Uterus (tissue), 4 donors: ENCODE measurements around the gene LIPA. TPM values are rescaled to one million over a fixed set of nuclear protein-coding genes. Genes with fewer than 3 reads are reported as not detected.
A peak's percentile ranks its signal among the peaks of the same experiment; 100 is the strongest.
"Not testable (repeated sequence)": the region's sequence is repeated elsewhere in the genome, so short reads cannot be mapped to it uniquely, and the experiment has no call there.

Source experiments
- DNase-seq, 2 donors: peaks; one replicate each; pipeline ENCODE4 v3.0.0-alpha.2; 2019 to 2020
- H3K27ac ChIP-seq, 2 donors: fragments of 200-600 bp; sonication (generic); 1 replicate in 1 of 2; 2 replicates in 1 of 2; pipeline ENCODE4 v1.5.1; 2016 to 2018
- H3K27me3 ChIP-seq, 2 donors: fragments of 200-600 bp; sonication (generic); one replicate each; pipeline ENCODE4 v1.5.1; 2018 to 2019; ENCODE audit warnings: control low read depth in 1 of 2
- H3K36me3 ChIP-seq, 2 donors: fragments of 200-600 bp; sonication (generic); one replicate each; pipeline ENCODE4 v1.5.1; 2019; ENCODE audit warnings: control low read depth in 1 of 2
- H3K4me1 ChIP-seq, 2 donors: fragments of 200-600 bp; sonication (generic); one replicate each; pipeline ENCODE4 v1.5.1; 2018 to 2019; ENCODE audit warnings: control low read depth in 1 of 2
- H3K4me3 ChIP-seq, 2 donors: fragments of 200-600 bp; sonication (generic); 1 replicate in 1 of 2; 2 replicates in 1 of 2; pipeline ENCODE4 v1.5.1; 2018 to 2019; ENCODE audit warnings: mild to moderate bottlenecking in 1 of 2
- H3K9me3 ChIP-seq, 2 donors: fragments of 200-600 bp; sonication (generic); one replicate each; pipeline ENCODE4 v1.5.1; 2019; ENCODE audit warnings: control low read depth in 1 of 2
- CTCF ChIP-seq, 4 experiments: fragments of 200-600 bp in 2 of 4; fragments of 450-650 bp in 2 of 4; sonication (generic) in 2 of 4; IDR thresholded peaks; one replicate each; pipeline ENCODE4 v1.5.1; 2016 to 2019; ENCODE audit warnings: antibody characterized with exemption in 4 of 4, mild to moderate bottlenecking in 2 of 4, moderate library complexity in 1 of 4
- POLR2A ChIP-seq, 2 donors: fragments of 450-650 bp; IDR thresholded peaks; one replicate each; pipeline ENCODE4 v1.6.1; 2016; ENCODE audit warnings: antibody characterized with exemption in 2 of 2, mild to moderate bottlenecking in 1 of 2, moderate library complexity in 1 of 2
- intact Hi-C: fragments of 100-400 bp; cut with DNase I; formaldehyde crosslinking; loops from one replicate; pipeline ENCODE4 v1.15.1; 2023; ENCODE audit warnings: low total_unique reads
- total RNA-seq, 4 donors: library from RNA; depleted of rRNA in 3 of 4; stranded (reverse); fragments of >200 nt in 3 of 4; gene quantifications; one replicate each; pipeline versions ENCODE4 v1.1.0 to v1.2.4, GENCODE V29; 2014 to 2023
- donor health status: DM: yes; HTN: yes; CAD: no.

LIPA gene
- total RNA-seq, 4 donors from 2014 or later, result 40.0 to 63.1 (median 46.9) TPM

GRCh38 chr10:89256340-89256739 lies 4.8 kb upstream of the LIPA start:
- TF ChIP-seq POLR2A (IDR thresholded peaks at IDR 0.05) (no peak), CTCF (IDR thresholded peaks at IDR 0.05) (no peak)
- Histone ChIP-seq H3K4me3 (no peak overlapping the region), H3K27ac (no peak overlapping the region), H3K4me1 (no peaks in the 10 kb centered on the region), H3K9me3 (no peaks in the 10 kb centered on the region), H3K27me3 (no peaks in the 10 kb centered on the region), H3K36me3 (no peaks in the 10 kb centered on the region)
- DNase-seq, result no peak
- intact Hi-C loops, result no loop called here

GRCh38 chr10:89255793-89256192 lies 4.2 kb upstream of the LIPA start:
- H3K27ac ChIP-seq, result no peak overlapping the region
- TF ChIP-seq CTCF (IDR thresholded peaks at IDR 0.05), result no peak
- no peak for TF ChIP-seq POLR2A (IDR thresholded peaks at IDR 0.05)
- no peaks in the 10 kb centered on the region for H3K36me3 ChIP-seq
- no peak overlapping the region for H3K4me3 ChIP-seq
- H3K9me3 ChIP-seq, result no peaks in the 10 kb centered on the region
- peaks cover 0 to 2% of the 10 kb centered on the region in 2 donors for H3K4me1 ChIP-seq
- H3K27me3 ChIP-seq, result no peaks in the 10 kb centered on the region
- intact Hi-C loops, result no loop called here
- DNase-seq, result no peak

- H3K9me3 ChIP-seq, H3K4me1 ChIP-seq, H3K27me3 ChIP-seq, H3K27ac ChIP-seq, H3K36me3 ChIP-seq, H3K4me3 ChIP-seq, intact Hi-C loops, DNase-seq: not testable (repeated sequence)
Observed at GRCh38 chr10:89255091-89255579, 3.6 kb upstream of the LIPA start.

GRCh38 chr10:89252225-89252585 lies 630 bp upstream of the LIPA start:
- Histone ChIP-seq H3K9me3 (no peaks in the 10 kb centered on the region), H3K4me3 (peak overlapping the region; percentile 84), H3K27me3 (no peaks in the 10 kb centered on the region), H3K27ac (peak overlapping the region in 1 of 2 donors; percentile 76), H3K36me3 (no peaks in the 10 kb centered on the region), H3K4me1 (peaks cover 0 to 5% of the 10 kb centered on the region in 2 donors)
- intact Hi-C loops, result no loop called here
- DNase-seq, result no peak
- no peak for TF ChIP-seq CTCF (IDR thresholded peaks at IDR 0.05)
- no peak for TF ChIP-seq POLR2A (IDR thresholded peaks at IDR 0.05)

- Histone ChIP-seq H3K27me3 (no peaks in the 10 kb centered on the region), H3K27ac (peak overlapping the region; percentile 76 to 85), H3K36me3 (no peaks in the 10 kb centered on the region), H3K4me1 (peaks cover 0 to 5% of the 10 kb centered on the region in 2 donors), H3K9me3 (no peaks in the 10 kb centered on the region), H3K4me3 (peak overlapping the region; percentile 84)
- DNase-seq, result no peak
- intact Hi-C loops, result no loop called here
- TF ChIP-seq POLR2A (IDR thresholded peaks at IDR 0.05), result no peak
- no peak for TF ChIP-seq CTCF (IDR thresholded peaks at IDR 0.05)
Observed at GRCh38 chr10:89250865-89251408, 638 bp downstream of the LIPA start.

- Histone ChIP-seq H3K36me3 (no peaks in the 10 kb centered on the region), H3K4me3 (no peak overlapping the region), H3K4me1 (peaks cover 0 to 5% of the 10 kb centered on the region in 2 donors), H3K27me3 (no peaks in the 10 kb centered on the region), H3K27ac (no peak overlapping the region), H3K9me3 (no peaks in the 10 kb centered on the region)
- intact Hi-C loops, result no loop called here
- DNase-seq, result no peak
- TF ChIP-seq POLR2A (IDR thresholded peaks at IDR 0.05), result no peak
- no peak for TF ChIP-seq CTCF (IDR thresholded peaks at IDR 0.05)
Observed at GRCh38 chr10:89248990-89249389, 2.6 kb downstream of the LIPA start.

- H3K27me3 ChIP-seq, intact Hi-C loops, H3K9me3 ChIP-seq, H3K4me1 ChIP-seq, H3K36me3 ChIP-seq, DNase-seq, H3K4me3 ChIP-seq, H3K27ac ChIP-seq: not testable (repeated sequence)
Observed at GRCh38 chr10:89247623-89248022, 4.0 kb downstream of the LIPA start.
